ENCODE data around the gene JPH3. TPM values are rescaled to one million over a fixed set of nuclear protein-coding genes. Genes with fewer than 3 reads are reported as not detected.

The JPH3 gene
- total and polyA plus RNA-seq, 10 of the 15 experiments (the other 5 are each of a cell fraction or from before 2014, with no cell fraction given), result 0.05 TPM; not detected in 9

DNA sequence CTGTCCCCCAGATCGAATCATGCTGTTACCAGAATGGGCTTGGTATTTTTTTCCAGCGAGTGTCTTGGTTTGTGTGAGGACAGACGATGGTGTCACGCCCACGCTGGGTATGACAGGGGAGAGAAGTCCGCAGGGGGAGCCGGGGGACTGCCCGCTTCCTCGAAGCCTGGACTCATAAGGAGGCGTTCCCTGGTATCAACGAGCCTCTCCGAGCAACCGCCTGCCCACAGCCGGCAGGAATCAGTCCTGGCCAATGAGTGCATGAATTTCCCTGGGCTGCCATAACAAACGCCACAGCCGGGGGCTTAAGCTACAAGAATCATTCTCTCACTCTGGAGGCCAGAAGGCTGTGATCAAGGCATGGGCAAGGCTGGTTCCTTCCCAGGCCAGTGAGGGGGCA lies 26.1 kb upstream of the JPH3 start:
- in situ Hi-C loops (cut with MboI), result no loop called here
- TF ChIP-seq, protein P1, sequence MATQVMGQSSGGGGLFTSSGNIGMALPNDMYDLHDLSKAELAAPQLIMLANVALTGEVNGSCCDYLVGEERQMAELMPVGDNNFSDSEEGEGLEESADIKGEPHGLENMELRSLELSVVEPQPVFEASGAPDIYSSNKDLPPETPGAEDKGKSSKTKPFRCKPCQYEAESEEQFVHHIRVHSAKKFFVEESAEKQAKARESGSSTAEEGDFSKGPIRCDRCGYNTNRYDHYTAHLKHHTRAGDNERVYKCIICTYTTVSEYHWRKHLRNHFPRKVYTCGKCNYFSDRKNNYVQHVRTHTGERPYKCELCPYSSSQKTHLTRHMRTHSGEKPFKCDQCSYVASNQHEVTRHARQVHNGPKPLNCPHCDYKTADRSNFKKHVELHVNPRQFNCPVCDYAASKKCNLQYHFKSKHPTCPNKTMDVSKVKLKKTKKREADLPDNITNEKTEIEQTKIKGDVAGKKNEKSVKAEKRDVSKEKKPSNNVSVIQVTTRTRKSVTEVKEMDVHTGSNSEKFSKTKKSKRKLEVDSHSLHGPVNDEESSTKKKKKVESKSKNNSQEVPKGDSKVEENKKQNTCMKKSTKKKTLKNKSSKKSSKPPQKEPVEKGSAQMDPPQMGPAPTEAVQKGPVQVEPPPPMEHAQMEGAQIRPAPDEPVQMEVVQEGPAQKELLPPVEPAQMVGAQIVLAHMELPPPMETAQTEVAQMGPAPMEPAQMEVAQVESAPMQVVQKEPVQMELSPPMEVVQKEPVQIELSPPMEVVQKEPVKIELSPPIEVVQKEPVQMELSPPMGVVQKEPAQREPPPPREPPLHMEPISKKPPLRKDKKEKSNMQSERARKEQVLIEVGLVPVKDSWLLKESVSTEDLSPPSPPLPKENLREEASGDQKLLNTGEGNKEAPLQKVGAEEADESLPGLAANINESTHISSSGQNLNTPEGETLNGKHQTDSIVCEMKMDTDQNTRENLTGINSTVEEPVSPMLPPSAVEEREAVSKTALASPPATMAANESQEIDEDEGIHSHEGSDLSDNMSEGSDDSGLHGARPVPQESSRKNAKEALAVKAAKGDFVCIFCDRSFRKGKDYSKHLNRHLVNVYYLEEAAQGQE (IDR thresholded peaks at IDR 0.05; ENCODE audit: low read depth, low read length), result no peak
- TF ChIP-seq GABPA (IDR thresholded peaks at IDR 0.05; ENCODE audit: low read depth) (no peak), RAD51 (IDR thresholded peaks at IDR 0.05) (no peak), MEF2A (IDR thresholded peaks at IDR 0.05; ENCODE audit: insufficient read depth, low read depth, low read length) (no peak), MAX (IDR thresholded peaks at IDR 0.05; ENCODE audit: low read depth, low read length) (no peak), TCF7 (IDR thresholded peaks at IDR 0.05; ENCODE audit: borderline replicate concordance) (no peak), BMI1 (IDR thresholded peaks at IDR 0.05; ENCODE audit: borderline replicate concordance) (no peak), ZNF24 (IDR thresholded peaks at IDR 0.05) (no peak), ZNF592 (IDR thresholded peaks at IDR 0.05) (no peak), IKZF2 (IDR thresholded peaks at IDR 0.05) (no peak), LARP7 (IDR thresholded peaks at IDR 0.05) (no peak), NBN (IDR thresholded peaks at IDR 0.05) (no peak), E2F8 (IDR thresholded peaks at IDR 0.05; ENCODE audit: low read depth, partially characterized antibody) (no peak), ZNF384 (IDR thresholded peaks at IDR 0.05; ENCODE audit: borderline replicate concordance, low read depth, low read length) (no peak), TBL1XR1 (IDR thresholded peaks at IDR 0.05; ENCODE audit: low read depth, low read length) (no peak), SPI1 (IDR thresholded peaks at IDR 0.05; ENCODE audit: borderline replicate concordance, insufficient read depth, low read depth, low read length) (no peak)

More for the DNA sequence above, 26.1 kb upstream of the JPH3 start:
- Histone ChIP-seq H2AFZ (ENCODE audit: control insufficient read depth, low read depth, low read length) (no peak overlapping the region), H3K4me1 (ENCODE audit: control insufficient read depth, insufficient read depth, low read length) (no peaks in the 10 kb centered on the region), H3K36me3 (ENCODE audit: control insufficient read depth in 2 of 2, insufficient read depth in 2 of 2, low read length in 1 of 2) (no peaks in the 10 kb centered on the region), H3K27ac (ENCODE audit: control insufficient read depth, insufficient read depth) (no peak overlapping the region), H3K79me2 (ENCODE audit: control insufficient read depth, insufficient read depth, low read length) (no peaks in the 10 kb centered on the region), H3K9ac (ENCODE audit: control insufficient read depth, insufficient read depth, low read length) (no peak overlapping the region), H3K27me3 (replicated peaks in 1 of 2; ENCODE audit: control insufficient read depth in 2 of 2, insufficient read depth in 2 of 2, low read length in 1 of 2) (peaks cover 0 to 1% of the 10 kb centered on the region in 2 experiments; a peak in 2 of 4 replicates), H3K4me2 (ENCODE audit: control insufficient read depth, insufficient read depth) (no peak overlapping the region), H3K9me3 (replicated peaks; ENCODE audit: control insufficient read depth, insufficient read depth, low read length) (no peaks in the 10 kb centered on the region), H4K20me1 (ENCODE audit: control insufficient read depth, insufficient read depth) (no peaks in the 10 kb centered on the region), H3K4me3 (no peak overlapping the region)
- POLR2A ChIA-PET, result no interaction called here
- RAD21 ChIA-PET (ENCODE audit: unreplicated experiment), result no interaction called here
- ATAC-seq, result no peak
- DNase-seq (ENCODE audit: low read depth, low spot score), result no peak
- CTCF ChIA-PET, result no interaction called here
- 26% methylated on average over 16 of the region's 16 CpGs for WGBS (ENCODE audit: insufficient coverage, insufficient replicate concordance, low lambda C conversion rate, missing lambda C conversion rate)
- no TSS peak for BruUV-seq (replicated peaks)
- intact Hi-C loops (cut with micrococcal nuclease; ENCODE audit: unreplicated experiment), result no loop called here
- FAIRE-seq, result no peak
- SMC1A ChIA-PET (ENCODE audit: uncharacterized antibody, unreplicated experiment), result no interaction called here

Data from GM12878 (cell line).